D721Med (cell line): ENCODE data around the gene ANAPC5.
"Not testable (repeated sequence)": the region's sequence is repeated elsewhere in the genome, so short reads cannot be mapped to it uniquely, and the experiment has no call there.

Experiments
- DNase-seq: peaks from one replicate; pipeline ENCODE4 v3.0.0; 2011; ENCODE audit warnings: low spot score; ENCODE audit not compliant: insufficient read length
- FAIRE-seq: peaks from 2 replicates; lab custom pipeline; 2011; peaks lifted over from hg19 to GRCh38; lab: Jason Lieb, UNC
- TF ChIP-seq, protein P1 (sequence below): IDR thresholded peaks from 2 replicates; pipeline ENCODE4 v1.5.1; 2012; ENCODE audit warnings: mild to moderate bottlenecking, control low read depth; ENCODE audit not compliant: insufficient read depth; ENCODE audit errors: missing control alignments

The ANAPC5 gene

DNA sequence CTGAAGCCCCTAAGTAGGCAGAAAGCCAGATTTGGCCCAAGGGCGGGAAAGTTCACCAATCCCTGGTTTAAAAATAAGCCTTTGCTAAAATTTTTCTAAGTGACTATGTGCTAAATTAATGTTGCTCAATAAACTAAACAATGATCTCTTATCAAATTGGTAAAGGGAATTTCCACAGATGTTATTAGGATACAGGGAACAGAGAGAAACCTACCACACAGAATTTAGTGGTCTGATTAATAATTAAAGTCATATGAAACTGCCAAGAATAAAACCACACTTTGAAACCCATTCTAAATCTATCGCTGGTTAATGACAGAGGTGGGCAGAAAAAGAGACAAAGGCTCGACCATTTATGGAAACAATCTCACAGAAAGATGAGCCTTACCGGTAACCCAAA lies 22.0 kb downstream of the ANAPC5 start:
- no peak for FAIRE-seq
- TF ChIP-seq, protein P1, sequence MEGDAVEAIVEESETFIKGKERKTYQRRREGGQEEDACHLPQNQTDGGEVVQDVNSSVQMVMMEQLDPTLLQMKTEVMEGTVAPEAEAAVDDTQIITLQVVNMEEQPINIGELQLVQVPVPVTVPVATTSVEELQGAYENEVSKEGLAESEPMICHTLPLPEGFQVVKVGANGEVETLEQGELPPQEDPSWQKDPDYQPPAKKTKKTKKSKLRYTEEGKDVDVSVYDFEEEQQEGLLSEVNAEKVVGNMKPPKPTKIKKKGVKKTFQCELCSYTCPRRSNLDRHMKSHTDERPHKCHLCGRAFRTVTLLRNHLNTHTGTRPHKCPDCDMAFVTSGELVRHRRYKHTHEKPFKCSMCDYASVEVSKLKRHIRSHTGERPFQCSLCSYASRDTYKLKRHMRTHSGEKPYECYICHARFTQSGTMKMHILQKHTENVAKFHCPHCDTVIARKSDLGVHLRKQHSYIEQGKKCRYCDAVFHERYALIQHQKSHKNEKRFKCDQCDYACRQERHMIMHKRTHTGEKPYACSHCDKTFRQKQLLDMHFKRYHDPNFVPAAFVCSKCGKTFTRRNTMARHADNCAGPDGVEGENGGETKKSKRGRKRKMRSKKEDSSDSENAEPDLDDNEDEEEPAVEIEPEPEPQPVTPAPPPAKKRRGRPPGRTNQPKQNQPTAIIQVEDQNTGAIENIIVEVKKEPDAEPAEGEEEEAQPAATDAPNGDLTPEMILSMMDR: no peak

DNA sequence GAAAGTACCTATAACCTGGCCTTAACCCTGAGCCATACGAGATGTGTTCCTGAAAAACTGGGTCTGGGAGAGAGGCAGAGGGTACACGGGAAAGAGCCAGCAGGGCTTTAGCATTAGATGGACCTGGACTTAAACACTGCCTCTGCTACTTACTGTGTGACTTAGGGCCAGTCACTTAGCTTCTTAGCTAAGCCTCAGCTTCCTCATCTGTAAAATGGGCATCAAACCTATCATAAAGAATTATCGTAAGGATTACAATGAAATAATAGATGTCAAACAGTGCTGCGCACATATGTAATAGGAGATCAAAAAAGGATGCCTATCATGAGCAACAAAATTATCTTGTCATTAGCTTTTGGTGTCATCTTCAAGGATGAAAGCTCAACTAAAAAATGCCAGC lies 23.6 kb downstream of the ANAPC5 start:
- DNase-seq: no peak
- TF ChIP-seq, protein P1: no peak
- no peak for FAIRE-seq

More for the DNA sequence above, 22.0 kb downstream of the ANAPC5 start:
- DNase-seq: no peak

DNA sequence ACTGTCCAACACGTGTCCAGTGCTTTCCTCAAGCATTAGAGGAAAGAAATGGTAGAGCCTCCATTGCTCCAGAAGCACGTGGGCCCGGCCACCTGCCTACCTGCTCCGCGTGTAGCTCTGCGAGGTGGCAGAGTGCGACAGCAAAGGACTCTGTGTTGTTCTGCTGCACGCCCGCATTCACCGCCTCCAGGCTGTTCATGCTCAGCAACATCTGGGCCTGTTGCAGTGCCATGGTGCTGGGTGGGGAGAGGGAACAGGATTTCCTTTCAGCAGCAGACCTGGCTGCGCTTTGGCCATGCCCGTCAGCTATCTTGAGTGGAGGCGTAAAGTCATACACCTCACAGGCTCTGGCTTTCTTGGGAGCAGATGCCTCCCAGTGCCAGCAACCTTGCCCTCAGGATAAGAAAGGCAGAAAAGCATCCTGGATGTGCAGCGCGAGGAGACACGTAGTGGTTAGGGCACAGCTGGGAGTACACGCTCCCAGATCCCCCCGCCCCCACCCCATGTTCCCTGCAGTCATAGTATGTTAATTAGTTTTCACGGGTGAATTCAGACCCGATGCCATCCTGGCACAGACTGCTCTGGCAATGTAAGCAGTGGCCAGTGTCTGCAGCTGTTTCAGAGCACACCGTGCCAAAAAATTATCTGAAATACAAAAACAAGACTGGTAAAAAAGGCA lies 25.1 kb downstream of the ANAPC5 start:
- TF ChIP-seq, protein P1: no peak

DNA sequence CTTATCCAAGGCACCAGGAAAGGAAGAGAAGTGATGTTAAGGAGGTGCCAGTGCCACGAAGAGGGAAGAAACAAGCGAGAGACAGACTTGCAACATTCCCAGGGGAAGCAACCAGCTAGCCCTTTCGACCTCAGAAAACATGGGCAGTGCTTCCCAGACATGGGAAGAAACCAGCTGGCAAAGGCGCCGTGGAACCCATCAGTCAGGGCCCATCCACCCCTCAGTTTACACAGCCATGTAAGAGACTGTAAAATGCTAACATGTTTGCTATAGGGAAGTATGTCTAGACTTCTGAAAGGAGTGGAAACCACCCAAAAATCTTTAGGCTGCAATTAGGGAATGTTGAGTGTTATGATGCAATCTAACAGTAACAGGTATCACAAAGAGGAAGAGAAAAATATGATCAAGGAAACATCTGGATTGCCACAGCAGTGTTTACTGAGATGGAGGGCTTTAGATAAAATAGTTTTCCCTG lies 26.3 kb downstream of the ANAPC5 start:
- DNase-seq (no peak), FAIRE-seq (no peak)
- TF ChIP-seq, protein P1: no peak

More for the DNA sequence above, 25.1 kb downstream of the ANAPC5 start:
- FAIRE-seq (no peak), DNase-seq (no peak)

DNA sequence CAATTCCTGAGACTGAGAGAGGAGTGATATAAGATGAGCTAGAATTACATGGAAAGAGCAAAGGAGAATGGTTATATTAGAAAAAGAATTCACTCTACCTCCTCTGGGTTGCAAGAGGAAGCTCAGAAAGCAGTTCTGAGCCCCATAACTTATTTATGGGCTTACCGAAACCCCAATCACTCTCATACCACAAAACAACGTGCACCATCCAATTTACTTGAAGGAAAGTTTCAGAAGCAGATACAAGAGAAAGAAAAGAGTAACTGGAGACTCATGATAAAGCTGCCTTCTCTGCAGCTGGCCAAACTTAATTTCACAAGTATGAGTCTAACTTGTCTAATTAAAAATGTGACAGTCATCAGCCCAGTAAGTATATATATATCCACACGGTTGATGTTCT lies 28.3 kb downstream of the ANAPC5 start:
- FAIRE-seq (no peak), DNase-seq (no peak)
- TF ChIP-seq, protein P1: no peak

DNA sequence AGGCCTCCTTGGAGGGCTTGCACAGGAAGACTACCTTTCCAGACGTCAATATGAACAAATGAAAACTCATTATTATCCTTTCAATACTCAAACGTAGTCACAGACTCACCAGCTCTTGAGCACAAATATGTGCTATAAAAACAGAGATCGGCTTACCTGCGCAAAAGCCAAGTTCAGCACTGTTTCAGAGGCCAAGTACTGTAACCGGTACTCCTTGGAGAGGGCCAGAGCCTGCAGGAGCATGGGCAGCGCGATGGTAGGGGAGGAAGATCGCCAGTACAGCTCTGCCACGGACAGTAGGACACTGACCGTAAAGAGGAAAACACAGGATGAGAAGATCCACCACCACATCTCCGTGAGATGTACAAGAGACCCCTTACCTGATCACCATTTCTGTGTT lies 34.1 kb downstream of the ANAPC5 start:
- DNase-seq (no peak), FAIRE-seq (no peak)
- TF ChIP-seq, protein P1: no peak

DNA sequence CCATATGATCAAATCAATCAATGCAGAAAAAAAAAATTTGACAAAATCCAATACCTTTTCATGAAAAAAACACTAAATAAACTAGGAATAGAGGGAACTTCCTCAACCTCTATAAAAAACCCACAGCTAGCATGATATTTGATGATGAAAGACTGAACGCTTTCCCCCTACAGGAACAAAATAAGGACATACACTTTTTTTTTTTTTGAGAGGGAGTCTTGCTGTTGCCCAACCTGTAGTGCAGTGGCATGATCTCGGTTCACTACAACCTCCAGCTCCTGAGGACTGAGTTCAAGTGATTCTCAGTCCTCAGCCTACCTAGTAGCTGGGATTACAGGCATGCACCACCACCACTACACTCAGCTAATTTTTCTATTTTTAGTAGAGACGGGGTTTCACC lies 37.8 kb downstream of the ANAPC5 start:
- FAIRE-seq (no peak), DNase-seq (no peak)
- TF ChIP-seq, protein P1: no peak

DNA sequence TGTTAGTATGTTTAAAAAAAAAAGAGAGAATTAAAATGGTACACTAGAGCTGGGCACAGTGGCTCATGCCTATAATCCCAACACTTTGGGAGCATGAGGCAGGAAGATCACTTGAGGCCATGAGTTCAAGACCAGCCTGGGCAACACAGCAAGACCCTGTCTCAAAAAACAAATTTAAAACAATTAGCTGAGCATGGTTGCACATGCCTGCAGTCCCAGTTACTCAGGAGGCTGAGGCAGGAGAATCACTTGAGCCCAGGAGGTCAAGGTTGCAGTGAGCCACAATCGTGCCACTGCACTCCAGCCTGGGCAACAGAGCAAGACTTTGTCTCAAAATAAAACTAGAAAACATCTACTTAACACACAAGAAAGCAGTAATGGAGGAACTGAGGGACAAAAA lies 42.0 kb downstream of the ANAPC5 start:
- FAIRE-seq: not testable (repeated sequence)

DNA sequence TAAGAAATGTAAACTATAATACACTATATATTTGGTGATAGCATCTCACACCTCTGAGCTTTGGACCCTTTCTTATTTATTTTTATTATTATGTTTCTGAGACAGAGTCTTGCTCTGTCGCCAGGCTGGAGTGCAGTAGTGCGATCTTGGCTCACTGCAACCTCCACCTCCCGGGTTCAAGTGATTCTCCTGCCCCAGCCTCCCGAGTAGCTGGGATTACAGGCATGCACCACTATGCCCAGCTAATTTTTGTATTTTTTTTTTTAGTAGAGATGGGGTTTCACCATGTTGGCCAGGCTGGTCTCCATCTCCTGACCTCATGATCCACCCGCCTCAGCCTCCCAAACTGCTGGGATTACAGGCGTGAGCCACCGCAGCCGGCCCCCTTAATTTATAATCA lies 44.8 kb downstream of the ANAPC5 start:
- not testable (repeated sequence) for DNase-seq, FAIRE-seq

More for the DNA sequence above, 42.0 kb downstream of the ANAPC5 start:
- not testable (repeated sequence) for DNase-seq
